Keratinocyte (primary cell): Measurements from ENCODE around the gene ZNF292. TPM values are rescaled to one million over a fixed set of nuclear protein-coding genes. Genes with fewer than 3 reads are reported as not detected.

Experiments
- DNase-seq: peaks from one replicate; pipeline ENCODE4 v3.0.0-alpha.2; 2011; ENCODE audit warnings: low read depth, missing footprints, low spot score
- FAIRE-seq: peaks from 2 replicates; lab custom pipeline; 2011; peaks lifted over from hg19 to GRCh38; lab: Jason Lieb, UNC
- H2AFZ ChIP-seq: 2 replicates; pipeline ENCODE4 v1.6.0; 2012; ENCODE audit warnings: low read length, control low read depth, inconsistent platforms; ENCODE audit not compliant: control insufficient read depth
- H3K27ac ChIP-seq: 2 replicates; pipeline ENCODE4 v1.5.1; 2011; ENCODE audit warnings: low read length; ENCODE audit not compliant: control insufficient read depth, insufficient read depth
- H3K27me3 ChIP-seq: 3 replicates; pipeline ENCODE4 v1.6.0; 2011; ENCODE audit warnings: low read length; ENCODE audit not compliant: control insufficient read depth, insufficient read depth; ENCODE audit errors: extremely low read depth
- H3K36me3 ChIP-seq, 2 experiments: 2 replicates in 1 of 2; 3 replicates in 1 of 2; pipeline ENCODE4 v1.5.1; 2011; ENCODE audit warnings: low read length in 2 of 2, mild to moderate bottlenecking in 1 of 2; ENCODE audit not compliant: control insufficient read depth in 2 of 2, insufficient read depth in 2 of 2; ENCODE audit errors: extremely low read depth in 1 of 2
- H3K4me1 ChIP-seq: 3 replicates; pipeline ENCODE4 v1.5.1; 2011; ENCODE audit warnings: low read length; ENCODE audit not compliant: control insufficient read depth, insufficient read depth; ENCODE audit errors: extremely low read depth
- H3K4me2 ChIP-seq: 3 replicates; pipeline ENCODE4 v1.6.0; 2011; ENCODE audit warnings: low read depth, low read length; ENCODE audit not compliant: control insufficient read depth, insufficient read depth; ENCODE audit errors: extremely low read depth
- H3K4me3 ChIP-seq, 3 experiments: fragments of 200-600 bp in 1 of 3; sonication (generic) in 1 of 3; 2 replicates in 2 of 3; 3 replicates in 1 of 3; pipeline ENCODE4 v1.5.1; 2011 to 2016; ENCODE audit warnings: low read length in 3 of 3, mild to moderate bottlenecking in 3 of 3, control low read depth in 2 of 3, inconsistent platforms in 1 of 3, low read depth in 1 of 3, mixed read lengths in 1 of 3, mixed run types in 1 of 3, moderate library complexity in 1 of 3; ENCODE audit not compliant: control insufficient read depth in 2 of 3, insufficient read depth in 2 of 3; ENCODE audit errors: extremely low read depth in 1 of 3
- H3K79me2 ChIP-seq: 2 replicates; pipeline ENCODE4 v1.6.0; 2012; ENCODE audit warnings: low read length; ENCODE audit not compliant: control insufficient read depth, insufficient read depth
- H3K9ac ChIP-seq: 3 replicates; pipeline ENCODE4 v1.6.0; 2011; ENCODE audit warnings: low read length; ENCODE audit not compliant: control insufficient read depth, insufficient read depth; ENCODE audit errors: extremely low read depth
- H3K9me1 ChIP-seq: 3 replicates; pipeline ENCODE4 v1.6.0; 2011; ENCODE audit warnings: low read length; ENCODE audit not compliant: control insufficient read depth, insufficient read depth; ENCODE audit errors: extremely low read depth
- H3K9me3 ChIP-seq: 2 replicates; pipeline ENCODE4 v1.5.1; 2012; ENCODE audit warnings: low read depth, low read length; ENCODE audit not compliant: control insufficient read depth
- H4K20me1 ChIP-seq: 3 replicates; pipeline ENCODE4 v1.6.0; 2011; ENCODE audit warnings: low read length; ENCODE audit not compliant: control insufficient read depth, insufficient read depth; ENCODE audit errors: extremely low read depth
- CTCF ChIP-seq, 3 experiments: IDR thresholded peaks in 1 of 3; conservative IDR thresholded peaks in 1 of 3; optimal IDR thresholded peaks in 1 of 3; 2 replicates in 2 of 3; 3 replicates in 1 of 3; pipeline versions ENCODE3 to v1.5.1; 2011; ENCODE audit warnings: low read length in 3 of 3, mild to moderate bottlenecking in 3 of 3, moderate library complexity in 2 of 3, control low read depth in 1 of 3, inconsistent platforms in 1 of 3; ENCODE audit not compliant: insufficient read depth in 2 of 3; ENCODE audit errors: extremely low read depth in 1 of 3
- EZH2 ChIP-seq: IDR thresholded peaks from one replicate; pipeline ENCODE4 v1.6.1; 2012; ENCODE audit warnings: inconsistent platforms, mild to moderate bottlenecking, low read length, moderate library complexity
- dilution Hi-C: fragments of 300-500 bp; cut with MboI; formaldehyde crosslinking; loops from one replicate; pipeline ENCODE4 v1.7.0; 2020; ENCODE audit warnings: low sequenced_read_pairs; ENCODE audit not compliant: extremely low pct_ligation_motif_present
- polyA plus RNA-seq, 5 experiments: library from polyadenylated mRNA; depleted of rRNA in 3 of 5; stranded (reverse) in 3 of 5; stranded (forward) in 1 of 5; unstranded in 1 of 5; fragments of >200 nt; gene quantifications; 1 replicate in 1 of 5; 2 replicates in 3 of 5; 3 replicates in 1 of 5; pipeline versions ENCODE4 v1.2.1 to v1.2.3, GENCODE V29; 2011 to 2012; ENCODE audit warnings: missing spikeins in 2 of 5, low read depth in 1 of 5, low replicate concordance in 1 of 5

The ZNF292 gene
- polyA plus RNA-seq, 1 donor (not counting 4 experiments of a cell fraction or from before 2014, with no cell fraction given) = 8.4 TPM

GRCh38 chr6:87283461-87283860 is 128.1 kb downstream of the ZNF292 start:
- FAIRE-seq (no peak), DNase-seq (no peak)
- dilution Hi-C loops = no loop called here
- Histone ChIP-seq H3K9me3 (no peaks in the 10 kb centered on the region), H3K36me3 (no peaks in the 10 kb centered on the region), H3K27ac (no peak overlapping the region), H3K9me1 (no peaks in the 10 kb centered on the region), H2AFZ (no peak overlapping the region), H3K27me3 (no peaks in the 10 kb centered on the region), H4K20me1 (no peaks in the 10 kb centered on the region), H3K4me1 (no peaks in the 10 kb centered on the region), H3K4me2 (no peak overlapping the region), H3K9ac (no peak overlapping the region), H3K4me3 (no peak overlapping the region), H3K79me2 (no peaks in the 10 kb centered on the region)
- no peak for TF ChIP-seq EZH2
- TF ChIP-seq CTCF (optimal IDR thresholded peaks at IDR 0.05 in 1 of 3, IDR thresholded peaks at IDR 0.05 in 1 of 3, conservative IDR thresholded peaks at IDR 0.05 in 1 of 3; ENCODE audit: extremely low read depth in 1 of 3, insufficient read depth in 2 of 3, low read length in 3 of 3) = no peak

DNA sequence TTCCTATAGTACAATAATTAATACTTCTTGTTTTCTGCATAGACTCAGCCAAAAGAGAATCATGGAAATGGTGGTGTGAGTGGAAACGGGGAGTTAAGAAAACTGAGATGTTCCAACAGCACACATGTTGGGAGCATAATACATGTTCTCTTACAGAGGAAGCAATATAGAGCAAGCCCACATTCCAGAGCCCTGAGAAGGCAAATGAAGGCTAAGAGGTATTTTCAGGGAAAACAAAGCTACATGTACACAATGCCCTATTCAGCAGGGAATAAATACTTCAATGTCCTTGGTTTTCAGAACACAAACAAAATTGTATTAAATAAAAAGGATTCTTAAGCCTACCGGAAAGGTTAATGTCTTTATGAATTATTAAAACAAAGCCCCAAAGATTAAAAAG is 131.9 kb downstream of the ZNF292 start:
- no peak overlapping the region for H3K4me3 ChIP-seq
- no peak overlapping the region for H2AFZ ChIP-seq
- no peaks in the 10 kb centered on the region for H3K4me1 ChIP-seq
- TF ChIP-seq CTCF (optimal IDR thresholded peaks at IDR 0.05 in 1 of 3, IDR thresholded peaks at IDR 0.05 in 1 of 3, conservative IDR thresholded peaks at IDR 0.05 in 1 of 3; ENCODE audit: extremely low read depth in 1 of 3, insufficient read depth in 2 of 3, low read length in 3 of 3) = no peak
- TF ChIP-seq EZH2 = no peak
- no peaks in the 10 kb centered on the region for H3K27me3 ChIP-seq
- DNase-seq (no peak), FAIRE-seq (no peak)
- no peaks in the 10 kb centered on the region for H3K36me3 ChIP-seq
- no peak overlapping the region for H3K9ac ChIP-seq
- H3K79me2 ChIP-seq = no peaks in the 10 kb centered on the region
- no peaks in the 10 kb centered on the region for H3K9me3 ChIP-seq
- H3K4me2 ChIP-seq = no peak overlapping the region
- no peak overlapping the region for H3K27ac ChIP-seq
- no peaks in the 10 kb centered on the region for H4K20me1 ChIP-seq
- H3K9me1 ChIP-seq = no peaks in the 10 kb centered on the region
- dilution Hi-C loops = no loop called here
